IMR-90 (cell line): Measurements from ENCODE around the gene IQSEC1. TPM values are rescaled to one million over a fixed set of nuclear protein-coding genes. Genes with fewer than 3 reads are reported as not detected.

Experiments used
- ATAC-seq: fragments of 200-7000 bp; cut with Tn5 transposase; 2 replicates; pipeline ENCODE4 v1.9.1; 2020; ENCODE audit warnings: low read depth, mild to moderate bottlenecking, moderate library complexity
- BruUV-seq: library from RNA; stranded (reverse); fragments of 400-500 nt; replicated peaks from 2 replicates; lab custom pipeline; 2021; lab: Mats Ljungman, UMichigan
- CTCF ChIA-PET: fragments of 300-600 bp; formaldehyde crosslinking; extraction: SDS; loops from one replicate; lab custom pipeline; 2021; ENCODE audit warnings: antibody characterized with exemption; lab: Yijun Ruan, JAX
- POLR2A ChIA-PET: fragments of 300-600 bp; sonication (Branson Sonifier 250); formaldehyde crosslinking; loops from one replicate; lab custom pipeline; 2022; ENCODE audit warnings: antibody characterized with exemption; ENCODE audit not compliant: unreplicated experiment; lab: Charles Lee
- DNase-seq: peaks from one replicate; pipeline ENCODE4 v3.0.0; 2013
- H2AFZ ChIP-seq: replicated peaks from 2 replicates; pipeline ENCODE3; 2013; ENCODE audit warnings: low read length, mild to moderate bottlenecking; ENCODE audit not compliant: poor library complexity
- H2AK5ac ChIP-seq: 2 replicates; pipeline ENCODE4 v1.6.1; 2013; ENCODE audit warnings: low read depth, low read length, inconsistent platforms
- H2AK9ac ChIP-seq: replicated peaks from 2 replicates; pipeline ENCODE3; 2013; ENCODE audit warnings: mild to moderate bottlenecking, low read depth, low read length, moderate library complexity; ENCODE audit not compliant: poor library complexity
- H2BK120ac ChIP-seq: 2 replicates; pipeline ENCODE4 v1.6.1; 2013; ENCODE audit warnings: low read depth, low read length, inconsistent platforms
- H2BK15ac ChIP-seq: 3 replicates; pipeline ENCODE4 v1.6.1; 2013; ENCODE audit warnings: low read depth, low read length, inconsistent platforms
- H2BK20ac ChIP-seq: 2 replicates; pipeline ENCODE4 v1.6.1; 2013; ENCODE audit warnings: low read depth, mild to moderate bottlenecking, inconsistent platforms, low read length, moderate library complexity
- H2BK5ac ChIP-seq: 2 replicates; pipeline ENCODE4 v1.6.1; 2013; ENCODE audit warnings: mild to moderate bottlenecking, low read depth, low read length, inconsistent platforms; ENCODE audit not compliant: poor library complexity, severe bottlenecking
- H3K14ac ChIP-seq: replicated peaks from 2 replicates; pipeline ENCODE4 v1.6.1; 2013; ENCODE audit warnings: low read depth, low read length, inconsistent platforms
- H3K18ac ChIP-seq: 2 replicates; pipeline ENCODE4 v1.6.1; 2013; ENCODE audit warnings: low read depth, low read length, control low read depth
- H3K23ac ChIP-seq: 2 replicates; pipeline ENCODE4 v1.6.1; 2013; ENCODE audit warnings: low read depth, low read length, inconsistent platforms
- H3K27ac ChIP-seq: 2 replicates; pipeline ENCODE4 v1.5.1; 2013; ENCODE audit warnings: mild to moderate bottlenecking, control low read depth, low read length; ENCODE audit not compliant: insufficient read depth
- H3K27me3 ChIP-seq: 2 replicates; pipeline ENCODE4 v1.6.1; 2013; ENCODE audit warnings: low read length; ENCODE audit not compliant: control insufficient read depth, insufficient read depth
- H3K36me3 ChIP-seq: 2 replicates; pipeline ENCODE4 v1.6.1; 2013; ENCODE audit warnings: low read length, mixed read lengths; ENCODE audit not compliant: control insufficient read depth, insufficient read depth
- H3K4ac ChIP-seq: 2 replicates; pipeline ENCODE4 v1.6.1; 2013; ENCODE audit warnings: low read depth, low read length, inconsistent platforms
- H3K4me1 ChIP-seq: 2 replicates; pipeline ENCODE4 v1.6.1; 2013; ENCODE audit warnings: low read length, mixed read lengths; ENCODE audit not compliant: control insufficient read depth, insufficient read depth
- H3K4me2 ChIP-seq: 2 replicates; pipeline ENCODE4 v1.6.1; 2013; ENCODE audit warnings: low read depth, mild to moderate bottlenecking, control low read depth, low read length, moderate library complexity
- H3K4me3 ChIP-seq: 2 replicates; pipeline ENCODE4 v1.5.1; 2013; ENCODE audit warnings: low read depth, mild to moderate bottlenecking, control low read depth, low read length, moderate library complexity; ENCODE audit not compliant: insufficient read depth
- H3K56ac ChIP-seq: 2 replicates; pipeline ENCODE4 v1.6.1; 2013; ENCODE audit warnings: low read length, inconsistent platforms; ENCODE audit not compliant: insufficient read depth; ENCODE audit errors: extremely low read depth
- H3K79me1 ChIP-seq, 2 experiments: 2 replicates each; pipeline ENCODE4 v1.6.1; 2013; ENCODE audit warnings: low read length in 2 of 2, inconsistent platforms in 1 of 2, low read depth in 1 of 2
- H3K9ac ChIP-seq: 2 replicates; pipeline ENCODE4 v1.6.1; 2013; ENCODE audit warnings: low read depth, low read length, control low read depth
- H3K9me1 ChIP-seq: 2 replicates; pipeline ENCODE4 v1.6.1; 2013; ENCODE audit warnings: low read length, inconsistent platforms; ENCODE audit not compliant: insufficient read depth
- H3K9me3 ChIP-seq: 2 replicates; pipeline ENCODE4 v1.6.1; 2013; ENCODE audit warnings: low read length; ENCODE audit not compliant: control insufficient read depth, insufficient read depth
- H4K20me1 ChIP-seq: 2 replicates; pipeline ENCODE4 v1.6.1; 2013; ENCODE audit warnings: low read length, inconsistent platforms; ENCODE audit not compliant: insufficient read depth
- H4K5ac ChIP-seq: 2 replicates; pipeline ENCODE4 v1.6.1; 2013; ENCODE audit warnings: mild to moderate bottlenecking, low read depth, low read length, control low read depth
- H4K8ac ChIP-seq, 2 experiments: 2 replicates each; pipeline ENCODE4 v1.6.1; 2013; ENCODE audit warnings: low read depth in 2 of 2, low read length in 2 of 2, control low read depth in 1 of 2, inconsistent platforms in 1 of 2
- H4K91ac ChIP-seq: 2 replicates; pipeline ENCODE4 v1.6.1; 2013; ENCODE audit warnings: low read depth, low read length, inconsistent platforms; ENCODE audit not compliant: insufficient read depth
- BHLHE40 ChIP-seq: fragments of 150-350 bp; IDR thresholded peaks from 2 replicates; pipeline ENCODE4 v1.6.1; 2016; ENCODE audit warnings: mild to moderate bottlenecking, low read depth, low read length
- CEBPB ChIP-seq: IDR thresholded peaks from 2 replicates; pipeline ENCODE4 v1.6.1; 2012; ENCODE audit warnings: low read depth, low read length, improper control_type of control experiment
- CHD1 ChIP-seq: IDR thresholded peaks from 2 replicates; pipeline ENCODE4 v1.6.1; 2012; ENCODE audit warnings: low read depth, low read length, improper control_type of control experiment
- CTCF ChIP-seq: conservative IDR thresholded peaks from 2 replicates; pipeline ENCODE4 v1.5.1; 2012; ENCODE audit warnings: mild to moderate bottlenecking, low read depth, low read length, improper control_type of control experiment
- ELK1 ChIP-seq: fragments of 150-350 bp; IDR thresholded peaks from 2 replicates; pipeline ENCODE4 v1.6.1; 2016; ENCODE audit warnings: low read depth, mild to moderate bottlenecking, low read length, moderate library complexity, borderline replicate concordance
- FOS ChIP-seq: fragments of 150-350 bp; IDR thresholded peaks from 2 replicates; pipeline ENCODE4 v1.6.1; 2016; ENCODE audit warnings: low read depth, low read length
- MAFK ChIP-seq: IDR thresholded peaks from 2 replicates; pipeline ENCODE4 v1.6.1; 2012; ENCODE audit warnings: low read depth, low read length, improper control_type of control experiment
- MAZ ChIP-seq: IDR thresholded peaks from 2 replicates; pipeline ENCODE4 v1.6.1; 2012; ENCODE audit warnings: low read depth, mild to moderate bottlenecking, low read length, improper control_type of control experiment, moderate library complexity, borderline replicate concordance
- MXI1 ChIP-seq: IDR thresholded peaks from 2 replicates; pipeline ENCODE4 v1.6.1; 2012; ENCODE audit warnings: low read depth, mild to moderate bottlenecking, low read length, moderate library complexity, borderline replicate concordance
- NFE2L2 ChIP-seq: fragments of 150-350 bp; IDR thresholded peaks from 2 replicates; pipeline ENCODE4 v1.6.1; 2016; ENCODE audit warnings: low read depth, mild to moderate bottlenecking, low read length
- POLR2A ChIP-seq: IDR thresholded peaks from 2 replicates; pipeline ENCODE4 v1.6.1; 2012; ENCODE audit warnings: mild to moderate bottlenecking, low read depth, low read length
- RAD21 ChIP-seq: IDR thresholded peaks from 2 replicates; pipeline ENCODE4 v1.6.1; 2012; ENCODE audit warnings: low read length, improper control_type of control experiment
- RCOR1 ChIP-seq: IDR thresholded peaks from 2 replicates; pipeline ENCODE4 v1.6.1; 2012; ENCODE audit warnings: mild to moderate bottlenecking, low read length, improper control_type of control experiment; ENCODE audit not compliant: insufficient replicate concordance
- RFX5 ChIP-seq: IDR thresholded peaks from 2 replicates; pipeline ENCODE4 v1.8.0; 2012; ENCODE audit warnings: low read depth, mild to moderate bottlenecking, low read length, moderate library complexity
- SMC3 ChIP-seq: fragments of 150-350 bp; IDR thresholded peaks from 2 replicates; pipeline ENCODE4 v1.6.1; 2016; ENCODE audit warnings: low read depth, mild to moderate bottlenecking, antibody characterized with exemption, low read length, moderate library complexity
- USF2 ChIP-seq: fragments of 150-350 bp; IDR thresholded peaks from 2 replicates; pipeline ENCODE4 v1.6.1; 2017; ENCODE audit warnings: mild to moderate bottlenecking, antibody characterized with exemption, low read length, low read depth
- WGBS, 2 experiments: methylation state at CpG; one replicate each; pipeline versions ENCODE4 v1.1.5 to v1.1.7; 2013; ENCODE audit warnings: missing lambda C conversion rate in 2 of 2; ENCODE audit not compliant: insufficient read length in 1 of 2; ENCODE audit errors: extremely low coverage in 2 of 2; 5-methylcytosine and 5-hydroxymethylcytosine counted together
- dilution Hi-C: fragments of 300-500 bp; cut with HindIII; formaldehyde crosslinking; loops from one replicate; pipeline ENCODE4 v1.14.3; 2018; ENCODE audit warnings: low sequenced_read_pairs; ENCODE audit not compliant: unreplicated experiment
- in situ Hi-C: fragments of 300-500 bp; cut with MboI; formaldehyde crosslinking; loops from 3 replicates; pipeline ENCODE4 v1.14.3; 2019; ENCODE audit warnings: low sequenced_read_pairs, inconsistent platforms, mixed read lengths
- intact Hi-C: fragments of 100-400 bp; cut with micrococcal nuclease; formaldehyde crosslinking; loops from 2 replicates; pipeline ENCODE4 v1.10.0; 2022
- polyA plus RNA-seq, 3 experiments: library from polyadenylated mRNA; depleted of rRNA; stranded (reverse); fragments of >200 nt; gene quantifications; 2 replicates each; pipeline ENCODE4 v1.2.3, GENCODE V29; 2012; ENCODE audit warnings: low replicate concordance in 1 of 3
- total RNA-seq: library from RNA; depleted of rRNA; stranded (reverse); fragments of >200 nt; gene quantifications from 2 replicates; pipeline ENCODE4 v1.2.3, GENCODE V29; 2012

IQSEC1 gene
- total and polyA plus RNA-seq, 2 of the 4 experiments (the other 2 are of a cell fraction), result 5.9 to 11.9 TPM

GRCh38 chr3:13013994-13014754 lies 59.1 kb downstream of the IQSEC1 start:
- H3K4ac ChIP-seq, result no peak overlapping the region
- H3K36me3 ChIP-seq, result no peaks in the 10 kb centered on the region
- no TSS peak for BruUV-seq
- no peak overlapping the region for H2BK15ac ChIP-seq
- ChIA-PET CTCF (no interaction called here), POLR2A (no interaction called here)
- 83% methylated on average over 1 of the region's 7 CpGs; no CpG with 5 or more reads in 1 of the 2 experiments for WGBS, 2 experiments
- no peak overlapping the region for H4K91ac ChIP-seq
- no peak overlapping the region for H3K18ac ChIP-seq
- in situ Hi-C loops (no loop called here), dilution Hi-C loops (no loop called here), intact Hi-C loops (no loop called here)
- H3K23ac ChIP-seq, result no peak overlapping the region
- H3K9me1 ChIP-seq, result no peaks in the 10 kb centered on the region
- H2BK5ac ChIP-seq, result no peak overlapping the region
- no peak overlapping the region for H2AFZ ChIP-seq
- H3K4me2 ChIP-seq, result no peak overlapping the region
- H3K9ac ChIP-seq, result no peak overlapping the region
- H3K4me3 ChIP-seq, result no peak overlapping the region
- H3K79me1 ChIP-seq, result no peaks in the 10 kb centered on the region
- H2AK5ac ChIP-seq, result no peak overlapping the region
- ATAC-seq, result no peak
- H3K14ac ChIP-seq, result no peak overlapping the region
- H4K5ac ChIP-seq, result no peak overlapping the region
- no peak overlapping the region for H4K8ac ChIP-seq
- no peaks in the 10 kb centered on the region for H4K20me1 ChIP-seq
- no peak overlapping the region for H2BK120ac ChIP-seq
- TF ChIP-seq USF2 (no peak), MAFK (no peak), BHLHE40 (no peak), CEBPB (no peak), NFE2L2 (no peak), FOS (no peak), RCOR1 (no peak), CHD1 (no peak), SMC3 (no peak), CTCF (no peak), ELK1 (no peak), MXI1 (no peak), POLR2A (no peak), RFX5 (no peak), RAD21 (no peak), MAZ (no peak)
- H3K27me3 ChIP-seq, result peaks cover 6% of the 10 kb centered on the region
- H3K9me3 ChIP-seq, result no peaks in the 10 kb centered on the region
- peaks cover 10% of the 10 kb centered on the region; the same call in 1 of the 2 replicates for H3K4me1 ChIP-seq
- H3K27ac ChIP-seq, result no peak overlapping the region
- H3K56ac ChIP-seq, result no peak overlapping the region
- no peak overlapping the region for H2AK9ac ChIP-seq
- no peak for DNase-seq
- no peak overlapping the region for H2BK20ac ChIP-seq
